ENCODE data around the gene ARHGAP30. TPM values are rescaled to one million over a fixed set of nuclear protein-coding genes. Genes with fewer than 3 reads are reported as not detected.

ARHGAP30 gene
- total RNA-seq, 2 donors from 2014 or later, result 0.07 to 0.13 TPM

DNA sequence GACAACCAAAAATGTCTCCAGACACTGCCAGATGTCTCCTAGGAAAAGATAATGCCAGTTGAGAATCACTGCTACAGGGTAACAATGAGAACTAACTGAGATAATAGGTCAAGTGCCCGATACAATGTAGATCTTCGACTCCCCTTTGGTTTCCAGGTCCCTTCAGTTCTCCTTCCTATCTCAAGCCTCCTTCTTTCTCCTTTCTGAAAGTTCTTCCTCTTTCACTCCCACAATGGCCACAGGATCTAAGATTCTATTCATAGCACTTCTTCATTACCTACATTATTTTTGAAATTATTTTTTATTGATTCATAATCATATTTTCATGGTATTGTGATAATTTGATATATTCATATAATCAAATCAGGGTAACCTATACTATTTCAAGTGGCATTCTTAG lies 41.8 kb upstream of the ARHGAP30 start:
- Mint-ChIP-seq H3K27ac (no peak overlapping the region), H3K36me3 (ENCODE audit: low read depth) (peaks cover 10% of the 10 kb centered on the region), H3K27me3 (ENCODE audit: insufficient read depth) (no peaks in the 10 kb centered on the region), H3K9me3 (no peaks in the 10 kb centered on the region), H3K4me1 (peaks cover 5% of the 10 kb centered on the region), H3K4me3 (no peak overlapping the region)
- H3K4me3 ChIP-seq (ENCODE audit: low read length), result no peak overlapping the region
- no peak overlapping the region for H3K9ac ChIP-seq (ENCODE audit: extremely low read depth, low read length, poor library complexity, severe bottlenecking)
- DNase-seq, result no peak
- TF ChIP-seq, protein P1, sequence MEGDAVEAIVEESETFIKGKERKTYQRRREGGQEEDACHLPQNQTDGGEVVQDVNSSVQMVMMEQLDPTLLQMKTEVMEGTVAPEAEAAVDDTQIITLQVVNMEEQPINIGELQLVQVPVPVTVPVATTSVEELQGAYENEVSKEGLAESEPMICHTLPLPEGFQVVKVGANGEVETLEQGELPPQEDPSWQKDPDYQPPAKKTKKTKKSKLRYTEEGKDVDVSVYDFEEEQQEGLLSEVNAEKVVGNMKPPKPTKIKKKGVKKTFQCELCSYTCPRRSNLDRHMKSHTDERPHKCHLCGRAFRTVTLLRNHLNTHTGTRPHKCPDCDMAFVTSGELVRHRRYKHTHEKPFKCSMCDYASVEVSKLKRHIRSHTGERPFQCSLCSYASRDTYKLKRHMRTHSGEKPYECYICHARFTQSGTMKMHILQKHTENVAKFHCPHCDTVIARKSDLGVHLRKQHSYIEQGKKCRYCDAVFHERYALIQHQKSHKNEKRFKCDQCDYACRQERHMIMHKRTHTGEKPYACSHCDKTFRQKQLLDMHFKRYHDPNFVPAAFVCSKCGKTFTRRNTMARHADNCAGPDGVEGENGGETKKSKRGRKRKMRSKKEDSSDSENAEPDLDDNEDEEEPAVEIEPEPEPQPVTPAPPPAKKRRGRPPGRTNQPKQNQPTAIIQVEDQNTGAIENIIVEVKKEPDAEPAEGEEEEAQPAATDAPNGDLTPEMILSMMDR (conservative IDR thresholded peaks at IDR 0.05), result no peak
- no peak overlapping the region for H3K27ac ChIP-seq (ENCODE audit: low read depth, low read length)
- H3K4me1 ChIP-seq (ENCODE audit: control insufficient read depth, insufficient read depth, low read length), result no peaks in the 10 kb centered on the region
- no peaks in the 10 kb centered on the region for H3K27me3 ChIP-seq (ENCODE audit: control insufficient read depth, insufficient read depth, low read length, poor library complexity, severe bottlenecking)
- H3K36me3 ChIP-seq (ENCODE audit: control insufficient read depth, insufficient read depth, low read length), result peaks cover 13% of the 10 kb centered on the region
- no peaks in the 10 kb centered on the region for H3K9me3 ChIP-seq (ENCODE audit: control insufficient read depth, low read length)
- WGBS, 2 experiments (ENCODE audit: insufficient coverage in 1 of 2, insufficient read length in 1 of 2), result 96 to 100% methylated on average over 2 of the region's 2 CpGs

- TF ChIP-seq, protein P1 (conservative IDR thresholded peaks at IDR 0.05), result no peak
- peaks cover 5% of the 10 kb centered on the region for H3K4me1 Mint-ChIP-seq
These were observed 41.4 kb upstream of the ARHGAP30 start for GRCh38 chr1:161111117-161111516.

DNA sequence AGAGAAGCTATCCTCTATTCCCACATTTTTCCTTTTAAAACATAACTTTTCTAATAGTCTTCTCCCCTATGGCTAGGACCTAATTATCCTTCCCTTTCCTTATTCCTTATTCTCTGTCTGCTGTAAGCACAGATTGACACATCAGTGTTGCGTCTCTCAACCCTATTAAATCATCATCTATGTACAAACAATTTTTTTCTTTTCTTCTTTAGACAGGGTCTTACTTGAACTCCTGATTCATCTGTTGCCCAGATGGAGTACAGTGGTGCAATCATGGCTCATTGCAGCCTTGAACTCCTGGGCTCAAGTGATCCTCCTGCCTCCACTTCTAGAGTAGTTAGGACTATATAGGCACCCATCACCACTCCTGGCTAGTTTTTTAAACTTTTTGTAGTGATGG lies 36.7 kb upstream of the ARHGAP30 start:
- peaks cover 18% of the 10 kb centered on the region for H3K36me3 Mint-ChIP-seq (ENCODE audit: low read depth)
- H3K4me1 ChIP-seq (ENCODE audit: control insufficient read depth, insufficient read depth, low read length), result no peaks in the 10 kb centered on the region
- H3K27ac Mint-ChIP-seq, result no peak overlapping the region
- no peaks in the 10 kb centered on the region for H3K27me3 ChIP-seq (ENCODE audit: control insufficient read depth, insufficient read depth, low read length, poor library complexity, severe bottlenecking)
- H3K4me3 Mint-ChIP-seq, result no peak overlapping the region
- H3K9me3 Mint-ChIP-seq, result no peaks in the 10 kb centered on the region
- H3K4me1 Mint-ChIP-seq, result no peaks in the 10 kb centered on the region
- peaks cover 16% of the 10 kb centered on the region for H3K36me3 ChIP-seq (ENCODE audit: control insufficient read depth, insufficient read depth, low read length)
- H3K9ac ChIP-seq (ENCODE audit: extremely low read depth, low read length, poor library complexity, severe bottlenecking), result no peak overlapping the region
- TF ChIP-seq, protein P1 (conservative IDR thresholded peaks at IDR 0.05), result no peak
- H3K9me3 ChIP-seq (ENCODE audit: control insufficient read depth, low read length), result no peaks in the 10 kb centered on the region
- DNase-seq, result no peak
- H3K27ac ChIP-seq (ENCODE audit: low read depth, low read length), result no peak overlapping the region
- WGBS, 2 experiments (ENCODE audit: insufficient coverage in 1 of 2, insufficient read length in 1 of 2), result 80 to 96% methylated on average over 1 of the region's 1 CpG
- no peak overlapping the region for H3K4me3 ChIP-seq (ENCODE audit: low read length)
- no peaks in the 10 kb centered on the region for H3K27me3 Mint-ChIP-seq (ENCODE audit: insufficient read depth)

More at GRCh38 chr1:161111117-161111516, 41.4 kb upstream of the ARHGAP30 start:
- H3K9ac ChIP-seq (ENCODE audit: extremely low read depth, low read length, poor library complexity, severe bottlenecking), result no peak overlapping the region
- no peaks in the 10 kb centered on the region for H3K4me1 ChIP-seq (ENCODE audit: control insufficient read depth, insufficient read depth, low read length)
- Mint-ChIP-seq H3K36me3 (ENCODE audit: low read depth) (peaks cover 10% of the 10 kb centered on the region), H3K4me3 (no peak overlapping the region), H3K27ac (no peak overlapping the region), H3K9me3 (no peaks in the 10 kb centered on the region), H3K27me3 (ENCODE audit: insufficient read depth) (no peaks in the 10 kb centered on the region)
- no peak for DNase-seq
- H3K9me3 ChIP-seq (ENCODE audit: control insufficient read depth, low read length), result no peaks in the 10 kb centered on the region
- H3K27me3 ChIP-seq (ENCODE audit: control insufficient read depth, insufficient read depth, low read length, poor library complexity, severe bottlenecking), result no peaks in the 10 kb centered on the region
- H3K27ac ChIP-seq (ENCODE audit: low read depth, low read length), result no peak overlapping the region
- H3K36me3 ChIP-seq (ENCODE audit: control insufficient read depth, insufficient read depth, low read length), result peaks cover 13% of the 10 kb centered on the region
- 99% methylated on average over 3 of the region's 3 CpGs; no CpG with 5 or more reads in 1 of the 2 experiments for WGBS, 2 experiments (ENCODE audit: insufficient coverage in 1 of 2, insufficient read length in 1 of 2)
- H3K4me3 ChIP-seq (ENCODE audit: low read length), result no peak overlapping the region
